HS-27A (cell line): ENCODE results near the gene SEC61A2.

ENCODE experiments used
- DNase-seq: peaks from one replicate; pipeline ENCODE4 v3.0.0-alpha.2; 2012; ENCODE audit warnings: low read depth, missing footprints

SEC61A2 gene

GRCh38 chr10:12196531-12197211 is 67.2 kb downstream of the SEC61A2 start:
- DNase-seq: peak; percentile 3

- no peak for DNase-seq
Observed at GRCh38 chr10:12198156-12198555, 68.7 kb downstream of the SEC61A2 start.

- no peak for DNase-seq
Observed at GRCh38 chr10:12200850-12201249, 71.4 kb downstream of the SEC61A2 start.

- no peak for DNase-seq
Observed at GRCh38 chr10:12201543-12201942, 72.1 kb downstream of the SEC61A2 start.

GRCh38 chr10:12202226-12202625 is 72.7 kb downstream of the SEC61A2 start:
- DNase-seq: no peak

GRCh38 chr10:12205082-12205481 is 75.6 kb downstream of the SEC61A2 start:
- DNase-seq: no peak

- DNase-seq: no peak
Observed at GRCh38 chr10:12207114-12207513, 77.6 kb downstream of the SEC61A2 start.

GRCh38 chr10:12208460-12208859 is 79.0 kb downstream of the SEC61A2 start:
- no peak for DNase-seq

- DNase-seq: no peak
Observed at GRCh38 chr10:12212454-12212853, 83.0 kb downstream of the SEC61A2 start.

GRCh38 chr10:12213621-12214020 is 84.1 kb downstream of the SEC61A2 start:
- DNase-seq: no peak

- no peak for DNase-seq
Observed at GRCh38 chr10:12214093-12214492, 84.6 kb downstream of the SEC61A2 start.

GRCh38 chr10:12214763-12215218 is 85.3 kb downstream of the SEC61A2 start:
- DNase-seq: no peak
